GM12891 (cell line): ENCODE results near the gene ANKS1B.

Experiments used
- POLR2A ChIP-seq: IDR thresholded peaks from 2 replicates; pipeline ENCODE4 v1.6.1; 2011; ENCODE audit warnings: low read depth, low read length, control low read depth
- POLR2AphosphoS5 ChIP-seq: IDR thresholded peaks from 2 replicates; pipeline ENCODE4 v1.6.1; 2011; ENCODE audit warnings: low read depth, low read length, control low read depth
- SPI1 ChIP-seq: IDR thresholded peaks from 2 replicates; pipeline ENCODE4 v1.6.1; 2011; ENCODE audit warnings: low read depth, low read length, control low read depth
- TAF1 ChIP-seq: IDR thresholded peaks from 2 replicates; pipeline ENCODE4 v1.6.1; 2011; ENCODE audit warnings: low read depth, low read length, control low read depth

DNA sequence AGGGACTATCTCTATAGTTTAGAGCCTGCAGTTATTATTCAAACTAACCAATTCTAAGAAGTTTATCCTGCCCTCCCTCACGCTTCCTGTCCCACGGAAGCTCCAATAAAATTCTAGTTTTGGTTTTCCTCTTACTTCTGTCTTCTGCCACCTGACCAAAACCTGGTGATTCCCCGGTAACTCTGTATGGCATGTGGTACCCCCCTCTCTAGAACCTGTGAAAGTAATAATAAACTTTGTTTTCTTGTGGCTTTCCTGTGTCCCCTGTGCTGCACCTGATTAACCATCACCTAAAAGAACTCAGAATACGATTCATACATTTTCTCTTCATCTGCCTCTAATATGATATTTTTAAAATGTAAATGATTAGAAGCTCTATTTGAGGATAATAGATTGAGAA, 959.9 kb downstream of the ANKS1B start:
- TF ChIP-seq POLR2AphosphoS5 (no peak), POLR2A (no peak), TAF1 (no peak), SPI1 (no peak)
